GM12891 (cell line): ENCODE measurements around the gene ALKBH5.

ENCODE experiments used
- DNase-seq: peaks from one replicate; pipeline ENCODE4 v3.0.0; 2011; ENCODE audit warnings: low spot score; ENCODE audit not compliant: insufficient read length
- FAIRE-seq: peaks from 2 replicates; lab custom pipeline; 2011; peaks lifted over from hg19 to GRCh38; lab: Jason Lieb, UNC
- PAX5 ChIP-seq: IDR thresholded peaks from 2 replicates; pipeline ENCODE4 v1.6.1; 2011; ENCODE audit warnings: low read length, moderate library complexity, mild to moderate bottlenecking; ENCODE audit not compliant: insufficient read depth, severe bottlenecking
- POLR2A ChIP-seq: IDR thresholded peaks from 2 replicates; pipeline ENCODE4 v1.6.1; 2011; ENCODE audit warnings: low read depth, low read length, control low read depth
- POLR2AphosphoS5 ChIP-seq: IDR thresholded peaks from 2 replicates; pipeline ENCODE4 v1.6.1; 2011; ENCODE audit warnings: low read depth, low read length, control low read depth
- POU2F2 ChIP-seq: IDR thresholded peaks from 2 replicates; pipeline ENCODE4 v1.6.1; 2011; ENCODE audit warnings: low read depth, mild to moderate bottlenecking, control low read depth, low read length, moderate library complexity
- SPI1 ChIP-seq: IDR thresholded peaks from 2 replicates; pipeline ENCODE4 v1.6.1; 2011; ENCODE audit warnings: low read depth, low read length, control low read depth
- TAF1 ChIP-seq: IDR thresholded peaks from 2 replicates; pipeline ENCODE4 v1.6.1; 2011; ENCODE audit warnings: low read depth, low read length, control low read depth

Gene ALKBH5

GRCh38 chr17:18248300-18248731 lies 64.7 kb downstream of the ALKBH5 start:
- peak; percentile 90 for FAIRE-seq
- TF ChIP-seq POU2F2 = peak; percentile 18; the same call in 1 of the 2 replicates
- TF ChIP-seq POLR2A = no peak
- DNase-seq = peak; percentile 97

- no peak for TF ChIP-seq SPI1
- no peak for TF ChIP-seq PAX5
- no peak for TF ChIP-seq TAF1
- TF ChIP-seq POLR2AphosphoS5 = no peak
- TF ChIP-seq POU2F2 = no peak
- TF ChIP-seq POLR2A = no peak
- FAIRE-seq (no peak), DNase-seq (no peak)
Measured at GRCh38 chr17:18248811-18249210, 65.2 kb downstream of the ALKBH5 start.

- DNase-seq = no peak
- no peak for FAIRE-seq
- TF ChIP-seq POU2F2 = no peak
- no peak for TF ChIP-seq POLR2AphosphoS5
- TF ChIP-seq PAX5 = no peak
- no peak for TF ChIP-seq TAF1
Measured at GRCh38 chr17:18250259-18250658, 66.6 kb downstream of the ALKBH5 start.

GRCh38 chr17:18250708-18251107 lies 67.1 kb downstream of the ALKBH5 start:
- no peak for DNase-seq
- no peak for FAIRE-seq
- no peak for TF ChIP-seq PAX5
- TF ChIP-seq POLR2AphosphoS5 = no peak
- no peak for TF ChIP-seq POLR2A
- no peak for TF ChIP-seq POU2F2
- no peak for TF ChIP-seq TAF1
- TF ChIP-seq SPI1 = no peak

- TF ChIP-seq POLR2AphosphoS5 = no peak
- TF ChIP-seq SPI1 = no peak
- no peak for TF ChIP-seq POU2F2
- TF ChIP-seq PAX5 = no peak
- TF ChIP-seq TAF1 = no peak
- DNase-seq (no peak), FAIRE-seq (no peak)
Measured at GRCh38 chr17:18251204-18251603, 67.6 kb downstream of the ALKBH5 start.

GRCh38 chr17:18252160-18252559 lies 68.5 kb downstream of the ALKBH5 start:
- no peak for DNase-seq
- TF ChIP-seq TAF1 (no peak), POLR2AphosphoS5 (no peak), POU2F2 (no peak), SPI1 (no peak), POLR2A (no peak), PAX5 (no peak)
- FAIRE-seq = no peak

- FAIRE-seq = no peak
- no peak for DNase-seq
- TF ChIP-seq POU2F2 (no peak), PAX5 (no peak), TAF1 (no peak), POLR2A (no peak), POLR2AphosphoS5 (no peak), SPI1 (no peak)
Measured at GRCh38 chr17:18253187-18253884, 69.7 kb downstream of the ALKBH5 start.

GRCh38 chr17:18253947-18254821 lies 70.6 kb downstream of the ALKBH5 start:
- TF ChIP-seq POLR2AphosphoS5 (no peak), POLR2A (no peak), PAX5 (no peak)
- DNase-seq = no peak
- no peak for FAIRE-seq

- TF ChIP-seq PAX5 (no peak), POLR2A (no peak), POU2F2 (no peak), TAF1 (no peak), POLR2AphosphoS5 (no peak), SPI1 (no peak)
- FAIRE-seq (no peak), DNase-seq (no peak)
Measured at GRCh38 chr17:18254888-18255649, 71.4 kb downstream of the ALKBH5 start.
